ENCODE data around the gene DNAJC5. TPM values are rescaled to one million over a fixed set of nuclear protein-coding genes. Genes with fewer than 3 reads are reported as not detected.

The DNAJC5 gene
- total and polyA plus RNA-seq, 4 donors = 25.1 to 64.5 (median 37.3) TPM

DNA sequence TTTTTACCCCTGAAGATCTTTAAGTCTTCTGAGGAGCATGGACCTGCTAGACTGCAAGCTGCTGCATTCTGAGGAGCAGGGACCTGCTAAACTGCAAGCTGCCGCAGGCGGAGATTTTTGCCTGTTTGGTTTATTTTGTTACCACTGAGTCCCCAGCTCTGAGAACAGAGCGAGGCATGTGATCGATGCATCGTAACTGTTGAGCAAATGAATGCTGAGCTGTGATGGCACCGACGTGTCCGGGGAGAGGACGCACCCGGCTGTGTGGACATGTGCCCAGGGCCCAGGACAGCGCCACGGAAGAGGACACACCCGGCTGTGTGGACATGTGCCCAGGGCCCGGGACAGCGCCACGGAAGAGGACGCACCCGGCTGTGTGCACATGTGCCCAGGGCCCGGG lies 24.2 kb downstream of the DNAJC5 start:
- H3K27me3 ChIP-seq (ENCODE audit: control insufficient read depth in 3 of 3, insufficient read depth in 3 of 3, low read length in 2 of 3) = no peaks in the 10 kb centered on the region
- no peak overlapping the region for H3K27ac ChIP-seq (ENCODE audit: low read depth in 1 of 2, low read length in 1 of 2)
- H3K4me1 ChIP-seq (ENCODE audit: control insufficient read depth in 5 of 5, insufficient read depth in 5 of 5, low read length in 5 of 5) = peaks cover 0 to 2% (median 0%) of the 10 kb centered on the region in 5 donors
- peaks cover 0 to 18% (median 4%) of the 10 kb centered on the region in 4 donors for H3K36me3 ChIP-seq (ENCODE audit: control insufficient read depth in 4 of 4, insufficient read depth in 4 of 4, low read length in 4 of 4)
- no peaks in the 10 kb centered on the region for H3K9me3 ChIP-seq (ENCODE audit: control insufficient read depth in 4 of 4, insufficient read depth in 3 of 4, low read length in 3 of 4)
- DNase-seq (no peak), ATAC-seq (ENCODE audit: insufficient read depth, low FRiP score) (no peak)
- H3K4me3 ChIP-seq = no peak overlapping the region
- TF ChIP-seq, protein P1, sequence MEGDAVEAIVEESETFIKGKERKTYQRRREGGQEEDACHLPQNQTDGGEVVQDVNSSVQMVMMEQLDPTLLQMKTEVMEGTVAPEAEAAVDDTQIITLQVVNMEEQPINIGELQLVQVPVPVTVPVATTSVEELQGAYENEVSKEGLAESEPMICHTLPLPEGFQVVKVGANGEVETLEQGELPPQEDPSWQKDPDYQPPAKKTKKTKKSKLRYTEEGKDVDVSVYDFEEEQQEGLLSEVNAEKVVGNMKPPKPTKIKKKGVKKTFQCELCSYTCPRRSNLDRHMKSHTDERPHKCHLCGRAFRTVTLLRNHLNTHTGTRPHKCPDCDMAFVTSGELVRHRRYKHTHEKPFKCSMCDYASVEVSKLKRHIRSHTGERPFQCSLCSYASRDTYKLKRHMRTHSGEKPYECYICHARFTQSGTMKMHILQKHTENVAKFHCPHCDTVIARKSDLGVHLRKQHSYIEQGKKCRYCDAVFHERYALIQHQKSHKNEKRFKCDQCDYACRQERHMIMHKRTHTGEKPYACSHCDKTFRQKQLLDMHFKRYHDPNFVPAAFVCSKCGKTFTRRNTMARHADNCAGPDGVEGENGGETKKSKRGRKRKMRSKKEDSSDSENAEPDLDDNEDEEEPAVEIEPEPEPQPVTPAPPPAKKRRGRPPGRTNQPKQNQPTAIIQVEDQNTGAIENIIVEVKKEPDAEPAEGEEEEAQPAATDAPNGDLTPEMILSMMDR (IDR thresholded peaks at IDR 0.05; ENCODE audit: control extremely low read depth, extremely low read depth) = no peak
- no peak overlapping the region for H3K9ac ChIP-seq (ENCODE audit: insufficient read depth in 1 of 2, low read length in 2 of 2)
- WGBS, 2 donors = 88 to 98% methylated on average over 19 of the region's 19 CpGs

DNA sequence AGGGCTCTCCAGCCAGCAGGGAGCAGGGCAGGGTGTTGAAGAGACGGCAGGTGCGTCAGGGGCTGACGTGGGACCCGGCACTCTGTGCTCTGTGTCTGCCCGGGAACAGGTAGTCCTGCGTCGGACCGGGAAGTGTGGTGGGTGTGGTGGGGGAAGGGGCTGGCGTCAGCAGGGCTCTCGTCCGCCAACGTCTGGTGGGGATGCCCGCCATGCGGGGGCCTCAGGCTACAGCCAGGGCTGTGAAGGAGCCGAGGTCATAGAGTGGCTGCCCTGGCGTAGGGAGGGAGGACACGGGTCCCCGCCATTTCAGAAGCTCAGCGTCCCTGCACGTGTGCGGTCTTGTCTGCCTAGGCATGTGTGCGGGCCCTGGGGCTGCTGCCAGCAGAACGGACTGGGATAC lies 25.3 kb downstream of the DNAJC5 start:
- WGBS, 2 donors = 95 to 97% methylated on average over 23 of the region's 23 CpGs

DNA sequence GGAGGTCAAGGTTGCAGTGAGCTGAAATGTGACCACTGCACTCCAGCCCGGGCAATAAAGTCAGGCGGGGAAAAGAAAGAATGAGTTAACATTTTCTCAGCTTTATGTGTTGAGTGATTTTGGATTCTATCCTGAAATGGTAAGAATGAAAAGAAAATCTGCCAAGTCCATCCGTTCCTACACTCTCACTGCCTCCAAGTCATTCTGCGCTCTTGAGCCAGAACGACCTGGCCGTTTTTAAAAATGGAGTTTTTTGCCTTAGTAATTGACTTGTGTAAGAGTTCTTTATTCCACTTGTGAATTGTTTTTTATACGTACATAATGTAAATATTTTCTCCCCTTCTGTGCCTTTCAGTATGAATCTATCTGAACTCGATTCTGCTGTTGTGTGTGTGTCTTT lies 28.7 kb downstream of the DNAJC5 start:
- 73 to 82% methylated on average over 8 of the region's 8 CpGs for WGBS, 2 donors

More for the DNA sequence above, 25.3 kb downstream of the DNAJC5 start:
- TF ChIP-seq, protein P1 (IDR thresholded peaks at IDR 0.05; ENCODE audit: control extremely low read depth, extremely low read depth) = no peak
- Histone ChIP-seq H3K9me3 (ENCODE audit: control insufficient read depth in 4 of 4, insufficient read depth in 3 of 4, low read length in 3 of 4) (no peaks in the 10 kb centered on the region), H3K9ac (ENCODE audit: insufficient read depth in 1 of 2, low read length in 2 of 2) (no peak overlapping the region), H3K36me3 (ENCODE audit: control insufficient read depth in 4 of 4, insufficient read depth in 4 of 4, low read length in 4 of 4) (peaks cover 0 to 15% (median 4%) of the 10 kb centered on the region in 4 donors), H3K4me1 (ENCODE audit: control insufficient read depth in 5 of 5, insufficient read depth in 5 of 5, low read length in 5 of 5) (peaks cover 0 to 2% (median 0%) of the 10 kb centered on the region in 5 donors), H3K4me3 (no peak overlapping the region), H3K27ac (ENCODE audit: low read depth in 1 of 2, low read length in 1 of 2) (no peak overlapping the region), H3K27me3 (ENCODE audit: control insufficient read depth in 3 of 3, insufficient read depth in 3 of 3, low read length in 2 of 3) (no peaks in the 10 kb centered on the region)
- DNase-seq (no peak), ATAC-seq (ENCODE audit: insufficient read depth, low FRiP score) (no peak)

More for the DNA sequence above, 28.7 kb downstream of the DNAJC5 start:
- no peaks in the 10 kb centered on the region for H3K27me3 ChIP-seq (ENCODE audit: control insufficient read depth in 3 of 3, insufficient read depth in 3 of 3, low read length in 2 of 3)
- H3K4me1 ChIP-seq (ENCODE audit: control insufficient read depth in 5 of 5, insufficient read depth in 5 of 5, low read length in 5 of 5) = no peaks in the 10 kb centered on the region
- ATAC-seq (ENCODE audit: insufficient read depth, low FRiP score) (no peak), DNase-seq (peak in 1 of 3 donors; percentile 65)
- TF ChIP-seq, protein P1 (IDR thresholded peaks at IDR 0.05; ENCODE audit: control extremely low read depth, extremely low read depth) = no peak
- H3K9me3 ChIP-seq (ENCODE audit: control insufficient read depth in 4 of 4, insufficient read depth in 3 of 4, low read length in 3 of 4) = no peaks in the 10 kb centered on the region
- no peak overlapping the region for H3K4me3 ChIP-seq
- peaks cover 0 to 24% (median 9%) of the 10 kb centered on the region in 4 donors for H3K36me3 ChIP-seq (ENCODE audit: control insufficient read depth in 4 of 4, insufficient read depth in 4 of 4, low read length in 4 of 4)
- H3K9ac ChIP-seq (ENCODE audit: insufficient read depth in 1 of 2, low read length in 2 of 2) = no peak overlapping the region
- H3K27ac ChIP-seq (ENCODE audit: low read depth in 1 of 2, low read length in 1 of 2) = no peak overlapping the region
